Kidney tubule cell (primary cell): Measurements from ENCODE around the gene LEFTY2.
A peak's percentile ranks its signal among the peaks of the same experiment; 100 is the strongest.
"Not testable (repeated sequence)": the region's sequence is repeated elsewhere in the genome, so short reads cannot be mapped to it uniquely, and the experiment has no call there.

Experiments used
- DNase-seq: peaks from one replicate; pipeline ENCODE4 v3.0.0-alpha.2; 2018; ENCODE audit warnings: low spot score

The LEFTY2 gene

DNA sequence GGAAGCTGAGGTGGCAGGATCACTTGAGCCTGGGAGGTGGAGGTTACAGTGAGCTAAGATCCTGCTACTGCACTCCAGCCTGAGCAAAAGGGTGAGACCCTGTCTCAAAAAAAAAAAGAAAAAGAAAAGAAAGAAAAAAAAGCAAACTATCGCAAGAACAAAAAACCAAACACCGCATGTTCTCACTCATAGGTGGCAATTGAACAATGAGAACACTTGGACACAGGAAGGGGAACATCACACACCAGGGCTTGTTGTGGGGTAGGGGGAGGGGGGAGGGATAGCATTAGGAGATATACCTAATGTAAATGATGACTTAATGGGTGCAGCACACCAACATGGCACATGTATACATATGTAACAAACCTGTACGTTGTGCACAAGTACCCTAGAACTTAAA, 11.6 kb downstream of the LEFTY2 start:
- not testable (repeated sequence) for DNase-seq

DNA sequence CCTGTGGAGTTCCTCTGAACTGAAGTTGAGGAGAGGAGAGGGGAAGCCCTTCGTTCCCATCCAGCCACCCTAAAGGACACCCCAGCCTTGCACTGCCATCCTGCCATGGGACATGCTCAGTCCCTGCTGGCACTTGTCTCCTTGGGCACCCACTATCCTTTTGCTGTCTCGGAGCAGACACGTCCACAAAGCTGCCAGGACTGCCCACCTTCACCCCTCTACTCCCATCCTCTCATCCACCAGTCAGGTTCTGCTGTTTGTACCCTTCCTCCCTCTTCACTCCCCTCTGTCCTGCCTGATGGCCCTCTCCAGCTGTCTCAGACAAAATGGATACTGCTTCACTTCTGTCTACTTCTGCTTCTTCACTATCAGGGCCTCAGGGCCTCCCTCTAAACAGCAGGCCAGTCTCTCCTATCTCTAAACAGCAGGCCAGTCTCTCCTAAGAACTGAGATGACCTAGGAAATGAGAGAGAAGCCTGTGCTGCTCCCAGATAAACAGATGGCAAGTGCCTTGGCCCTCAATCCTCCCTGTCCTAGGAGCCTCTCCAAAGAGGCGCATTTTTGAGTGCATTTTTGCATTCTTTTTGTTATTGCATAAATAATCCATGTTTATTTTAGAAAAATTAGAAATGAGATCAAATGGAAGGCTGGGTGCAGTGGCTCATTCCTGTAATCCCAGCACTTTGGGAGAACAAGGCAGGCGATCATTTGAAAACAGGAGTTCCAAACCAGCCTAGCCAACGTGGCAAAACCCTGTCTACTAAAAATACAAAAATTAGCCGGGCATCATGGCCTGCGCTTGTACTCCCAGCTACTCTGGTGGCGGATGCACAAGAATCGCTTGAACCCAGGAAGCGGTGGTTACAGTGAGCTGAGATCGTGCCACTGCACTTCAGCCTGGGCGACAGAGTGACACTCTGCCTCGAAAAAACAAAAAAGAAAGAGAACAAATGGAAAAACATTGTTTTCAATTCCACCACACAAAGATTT, 12.5 kb downstream of the LEFTY2 start:
- DNase-seq: no peak

DNA sequence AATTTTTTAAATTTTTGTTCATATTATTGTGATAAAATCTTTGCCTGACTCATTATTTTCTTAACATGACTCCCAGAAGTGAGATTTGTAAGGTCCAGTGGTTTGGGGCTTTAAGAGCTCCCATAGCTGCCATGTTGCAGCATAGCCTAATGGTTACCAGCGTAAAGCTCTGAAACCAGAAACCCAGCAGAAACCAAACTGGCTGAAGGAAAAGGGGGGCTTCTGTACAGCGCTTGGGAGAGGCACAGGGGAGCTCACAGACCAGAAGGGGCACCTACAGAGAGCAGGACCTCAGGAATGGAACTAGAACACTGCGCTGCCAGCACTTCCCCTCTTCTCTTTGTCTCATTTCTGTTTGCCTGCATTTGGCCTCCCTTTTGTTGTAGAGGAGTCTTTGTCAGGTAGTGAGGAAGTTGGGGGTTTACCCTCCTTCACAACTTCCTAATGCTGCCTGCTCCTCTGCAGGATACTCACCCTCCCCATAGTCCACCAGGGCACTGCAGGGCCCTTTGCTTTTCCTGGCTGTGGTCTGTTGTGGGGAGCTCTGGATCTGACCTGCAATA, 14.4 kb downstream of the LEFTY2 start:
- peak; percentile 7 for DNase-seq

DNA sequence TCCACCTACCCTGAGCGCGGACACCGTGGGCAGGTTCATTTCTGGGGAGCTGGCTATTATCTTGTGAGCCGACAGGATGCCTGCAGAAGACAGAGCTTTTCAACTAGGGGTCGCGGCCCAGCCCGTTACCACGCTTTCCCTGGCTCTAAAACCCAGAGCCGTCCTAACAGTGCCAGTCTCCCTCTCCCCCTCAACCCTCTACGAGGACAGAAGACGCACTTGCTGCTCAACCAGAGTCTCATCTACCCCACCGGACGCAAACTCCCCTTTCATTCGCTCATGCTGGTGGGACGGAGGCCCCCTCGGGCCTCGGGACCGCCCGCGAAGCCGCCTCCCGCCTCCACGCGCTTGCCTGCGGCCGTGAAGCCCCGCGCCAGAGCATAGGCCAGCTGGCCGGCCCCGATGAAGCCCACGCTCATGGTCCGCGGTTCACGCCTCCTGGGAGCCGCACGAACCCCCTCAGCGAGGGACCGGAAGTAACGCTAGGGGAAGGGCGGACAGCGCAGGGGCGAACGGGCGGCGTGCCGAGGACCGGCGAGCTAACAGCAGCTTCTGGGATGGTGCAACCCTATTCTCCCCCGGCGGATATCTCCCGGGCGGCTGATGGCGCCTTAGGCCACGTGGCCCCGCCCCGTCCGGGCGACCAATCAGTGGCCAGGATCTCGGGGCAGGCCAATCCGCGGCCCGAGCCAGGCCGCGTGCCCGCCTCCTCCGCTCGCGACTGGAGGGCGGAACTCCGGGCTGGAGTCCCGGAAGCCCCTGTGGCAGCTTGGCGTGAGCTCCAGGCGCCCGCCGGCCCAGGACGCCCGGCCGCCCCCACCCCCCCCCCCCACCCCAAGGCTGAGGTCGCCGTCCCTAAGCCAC, 17.1 kb downstream of the LEFTY2 start, which contains the start of gene PYCR2:
PYCR2 (minus strand) TSS at position 559 of the 864 bp plus-strand sequence; CDS start at position 419, 140 bp downstream.
- DNase-seq: peak; percentile 97

DNA sequence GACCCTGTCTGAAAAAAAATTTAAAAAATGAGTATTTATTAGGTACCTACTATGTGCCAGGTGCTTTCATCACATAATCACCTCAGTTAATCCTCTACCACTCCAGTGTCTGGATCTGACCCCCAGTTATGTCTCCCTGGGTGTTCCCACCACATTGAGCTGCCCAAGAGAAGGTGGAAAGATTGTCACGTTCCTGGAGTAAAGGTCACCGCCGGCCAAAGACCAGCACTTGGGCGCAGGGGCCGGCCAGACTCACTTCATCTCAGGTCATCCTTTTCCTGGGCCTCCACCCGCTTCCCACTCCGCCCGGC, 17.7 kb downstream of the LEFTY2 start:
- DNase-seq: no peak

DNA sequence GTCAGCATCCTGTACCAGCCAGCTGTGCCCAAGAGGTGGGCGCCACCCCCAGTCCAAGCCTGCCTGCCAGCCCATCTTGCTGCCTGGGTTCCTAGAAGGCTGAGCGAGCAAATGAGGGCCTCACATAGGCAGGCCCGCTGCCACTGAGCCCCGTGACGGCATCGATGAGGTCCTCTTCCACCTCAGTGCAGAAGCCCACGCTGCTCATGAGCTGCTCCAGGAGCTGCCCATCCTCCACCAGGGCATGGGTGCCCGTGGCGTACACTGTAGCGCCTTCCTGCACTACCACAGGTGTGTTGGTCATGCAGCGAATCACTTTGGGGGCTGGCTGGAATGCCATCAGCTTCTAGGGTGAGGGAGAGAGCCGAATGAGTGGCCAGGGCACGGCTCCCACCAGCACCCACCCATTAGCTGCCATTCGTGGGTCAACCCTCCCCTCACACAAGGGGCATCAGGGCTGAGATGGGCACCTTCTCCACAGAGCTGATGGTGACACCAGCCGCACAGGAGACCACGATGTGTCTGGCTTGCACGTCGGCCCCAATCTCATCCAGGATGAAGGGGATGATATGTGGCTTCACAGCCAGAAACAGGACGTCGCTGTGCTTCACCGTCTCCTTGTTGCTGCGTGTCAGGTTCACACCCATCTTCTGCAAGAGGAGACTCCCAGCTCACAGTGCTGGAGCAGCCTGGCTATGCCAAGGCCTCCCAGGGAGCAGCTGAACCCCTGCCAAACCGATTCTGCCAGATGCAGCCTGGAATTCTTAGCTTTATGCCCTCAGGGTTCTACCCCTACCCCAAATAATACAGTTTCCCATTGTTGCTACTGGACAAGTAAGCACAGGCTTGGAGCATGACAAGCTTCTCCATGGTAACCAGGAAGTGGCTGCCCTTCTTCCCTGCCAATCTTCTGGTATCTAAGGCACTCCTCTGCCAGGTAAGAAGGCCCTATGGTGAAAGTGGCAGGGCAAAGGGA, 19.0 kb downstream of the LEFTY2 start:
- peak; percentile 65 for DNase-seq

DNA sequence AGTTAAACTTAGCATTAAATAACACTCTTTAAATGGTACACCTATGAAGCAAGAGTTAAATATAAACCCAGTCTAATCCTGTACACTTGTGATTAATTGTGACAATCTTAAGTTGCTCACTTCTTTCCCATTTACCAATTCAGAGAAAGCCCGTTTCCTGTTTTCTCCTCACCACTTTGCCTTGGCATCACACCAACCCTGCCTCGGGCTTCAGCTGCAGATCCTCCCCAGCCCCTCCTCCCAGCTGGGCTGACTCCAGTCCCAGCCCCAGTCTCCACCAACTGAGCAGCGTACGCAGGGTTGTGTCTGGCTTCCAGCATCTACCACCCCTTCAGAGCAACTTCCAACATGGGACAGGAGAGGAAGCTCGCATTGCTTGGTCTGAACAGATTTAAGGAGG, 21.1 kb downstream of the LEFTY2 start:
- peak; percentile 85 for DNase-seq

DNA sequence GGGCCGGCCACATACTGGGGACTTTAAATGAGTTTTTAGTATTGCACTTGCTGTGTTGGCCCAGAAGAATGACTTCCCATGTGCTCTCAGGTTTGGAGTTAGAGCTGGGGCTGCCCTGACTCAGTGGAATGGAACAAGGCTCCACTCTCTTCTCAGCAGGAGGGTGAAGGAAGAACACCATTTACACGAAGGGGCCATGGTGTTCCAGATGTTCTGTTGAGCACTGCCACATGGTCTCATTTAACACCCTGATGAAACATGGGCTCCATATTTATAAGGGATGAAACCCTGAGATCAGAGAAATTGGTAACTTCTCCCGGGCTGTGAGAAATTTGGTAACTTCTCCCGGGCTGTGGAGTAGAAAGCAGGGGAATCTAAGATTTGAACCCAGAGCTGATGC, 22.7 kb downstream of the LEFTY2 start:
- no peak for DNase-seq

DNA sequence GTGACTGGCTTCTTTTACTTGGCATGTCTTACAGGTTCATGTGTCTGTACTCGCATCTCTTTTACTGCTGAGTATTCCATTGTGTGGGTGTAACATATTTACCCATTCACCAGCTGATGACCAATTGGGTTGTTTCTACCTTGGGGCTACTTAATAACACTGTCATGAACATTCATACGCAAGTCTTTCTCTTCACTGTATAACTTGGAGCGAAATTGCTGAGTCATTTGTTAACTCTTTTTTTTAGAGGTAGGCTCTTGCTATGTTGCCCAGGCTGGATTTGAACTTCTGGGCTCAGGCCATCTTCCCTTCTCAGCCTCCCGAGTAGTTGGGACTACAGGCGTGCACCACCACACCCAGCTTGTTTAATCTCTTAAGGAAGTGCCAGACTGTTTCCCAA, 23.5 kb downstream of the LEFTY2 start:
- no peak for DNase-seq

DNA sequence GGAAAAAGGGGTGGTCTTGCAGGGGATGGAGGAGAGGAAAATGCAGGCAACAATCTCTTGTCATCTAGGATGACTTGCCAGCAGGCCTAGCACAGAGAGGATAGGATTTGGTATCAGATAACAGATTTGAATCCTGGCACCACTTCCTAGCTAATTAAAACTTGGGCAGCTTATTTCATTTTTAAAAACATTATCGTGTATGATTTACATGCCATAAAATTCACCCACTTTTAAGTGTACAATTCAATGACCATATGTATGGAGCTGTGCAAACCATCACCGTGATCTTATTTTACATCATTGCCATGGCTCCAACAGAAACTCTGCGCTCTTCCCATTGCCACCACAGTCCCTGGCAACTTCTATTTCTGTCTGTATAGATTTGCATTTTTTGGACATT, 23.9 kb downstream of the LEFTY2 start:
- no peak for DNase-seq

DNA sequence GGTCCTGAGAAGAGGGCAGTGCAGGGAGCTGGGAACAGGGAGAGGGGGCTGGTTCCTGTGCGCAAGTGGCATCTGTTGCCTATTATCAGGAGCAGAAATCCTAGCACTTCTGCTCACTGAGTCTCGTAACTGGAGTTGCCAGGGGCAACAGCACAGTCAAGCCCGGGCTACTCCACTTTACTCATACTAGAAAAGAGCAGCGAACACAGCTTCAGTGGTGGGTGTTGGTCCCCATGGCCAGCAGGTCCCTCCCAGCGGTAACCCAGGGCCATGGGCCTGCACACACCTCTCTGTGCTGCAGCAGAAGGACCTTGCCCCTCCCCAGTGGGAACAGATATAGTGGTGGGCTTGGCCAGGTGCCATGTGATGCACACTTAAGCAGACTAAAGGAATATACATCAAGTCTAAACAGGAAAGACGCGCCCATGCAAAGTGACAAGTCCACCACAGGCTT, 25.5 kb downstream of the LEFTY2 start:
- DNase-seq: no peak

DNA sequence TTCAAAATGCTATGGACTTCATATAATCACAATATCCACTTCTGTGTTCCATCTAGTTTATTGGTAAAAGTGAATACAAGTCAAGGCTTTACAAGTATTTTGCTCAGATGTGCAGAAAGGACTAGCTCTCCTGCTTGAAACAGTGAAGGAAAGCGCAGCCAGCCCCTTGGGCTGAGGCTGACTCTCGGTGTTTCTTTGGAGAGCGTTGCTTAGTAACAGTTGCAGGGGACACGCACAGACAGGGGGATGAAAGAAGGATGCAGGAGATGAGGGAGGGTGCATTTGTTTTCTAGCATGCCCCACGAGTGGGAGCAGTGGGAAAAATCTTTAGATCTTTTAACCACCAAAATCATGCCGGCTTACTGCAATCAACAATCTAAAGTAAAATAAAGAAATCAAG, 26.1 kb downstream of the LEFTY2 start:
- no peak for DNase-seq

DNA sequence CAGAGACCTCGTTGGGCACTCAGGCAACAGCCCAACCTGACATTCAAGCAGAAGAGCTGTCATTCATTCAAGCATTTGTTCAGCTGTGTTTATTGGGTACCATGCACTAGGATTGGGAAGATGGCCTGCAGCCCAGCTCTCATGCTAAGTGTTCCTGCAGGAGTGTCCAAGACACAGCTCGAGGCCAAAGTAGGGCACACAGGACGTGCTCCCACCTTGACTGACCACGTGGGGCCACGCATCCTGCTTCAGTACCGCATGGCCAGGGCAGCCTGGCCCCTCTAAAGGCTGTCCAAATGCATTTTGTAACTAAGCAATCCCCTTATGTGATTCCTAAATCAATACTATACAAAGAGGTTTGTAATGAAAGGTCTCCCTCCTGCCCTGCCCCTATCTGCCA, 26.6 kb downstream of the LEFTY2 start:
- DNase-seq: no peak

DNA sequence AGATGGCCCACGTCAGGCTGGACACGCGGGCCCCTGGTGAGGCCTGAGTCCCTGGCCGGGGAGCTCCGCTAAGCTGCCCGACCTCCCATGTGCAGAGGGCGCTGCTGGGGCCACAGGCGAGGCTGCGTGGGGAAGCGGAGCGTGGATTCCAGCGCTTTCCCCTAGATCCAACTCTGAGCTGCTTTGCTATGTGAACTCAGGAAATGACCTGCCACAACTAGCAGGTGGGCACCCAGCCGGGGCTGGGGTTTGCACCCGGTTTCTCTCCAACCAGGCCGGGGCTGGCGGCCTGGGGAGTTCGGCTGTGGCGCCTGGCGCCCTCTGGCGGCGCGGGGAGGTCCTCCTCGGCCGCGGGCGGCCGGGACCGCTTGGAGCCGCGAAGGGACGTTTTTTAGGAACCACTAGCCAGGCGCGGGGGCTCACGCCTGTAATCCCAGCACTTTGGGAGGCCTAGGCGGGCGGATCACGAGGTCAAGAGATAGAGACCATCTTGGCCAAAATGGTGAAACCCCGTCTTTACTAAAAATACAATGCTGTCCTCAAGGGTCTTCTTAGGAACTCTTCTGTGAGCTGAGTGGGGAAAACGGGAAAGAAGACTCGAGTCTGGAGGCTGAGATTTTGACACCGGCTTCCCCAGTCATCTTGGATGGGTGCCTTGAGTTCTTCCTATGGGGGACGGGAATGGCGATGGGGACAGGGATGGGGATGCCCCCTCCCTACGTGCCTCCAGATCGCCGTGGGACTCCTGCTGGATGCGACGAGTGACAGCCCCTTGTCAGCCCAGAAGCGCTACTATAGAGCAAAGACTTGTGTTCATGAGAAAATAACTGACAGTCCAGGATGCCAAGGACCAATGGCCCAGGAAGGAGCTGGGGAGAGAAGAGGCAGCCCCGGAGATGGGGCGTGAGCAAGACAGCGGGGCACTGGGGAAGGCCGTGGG, 29.6 kb downstream of the LEFTY2 start:
- peak; percentile 62 for DNase-seq

DNA sequence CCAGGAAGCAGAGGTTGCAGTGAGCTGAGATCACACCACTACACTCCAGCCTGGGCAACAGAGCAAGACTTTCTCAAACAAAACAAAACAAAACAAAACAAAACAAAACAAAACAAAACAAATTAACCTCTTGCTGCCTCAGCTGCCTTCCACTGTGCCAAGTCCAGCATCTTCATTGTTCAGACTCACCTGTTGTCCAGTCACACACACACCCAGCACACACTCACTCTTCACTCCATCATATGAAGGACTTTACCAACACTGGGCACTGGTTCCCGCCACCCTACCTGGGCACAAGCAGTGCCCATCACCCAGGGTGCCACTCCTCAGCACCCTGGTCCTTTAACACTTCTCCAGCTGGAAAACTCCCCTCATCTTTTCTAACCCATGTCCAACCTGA, 31.5 kb downstream of the LEFTY2 start:
- no peak for DNase-seq

DNA sequence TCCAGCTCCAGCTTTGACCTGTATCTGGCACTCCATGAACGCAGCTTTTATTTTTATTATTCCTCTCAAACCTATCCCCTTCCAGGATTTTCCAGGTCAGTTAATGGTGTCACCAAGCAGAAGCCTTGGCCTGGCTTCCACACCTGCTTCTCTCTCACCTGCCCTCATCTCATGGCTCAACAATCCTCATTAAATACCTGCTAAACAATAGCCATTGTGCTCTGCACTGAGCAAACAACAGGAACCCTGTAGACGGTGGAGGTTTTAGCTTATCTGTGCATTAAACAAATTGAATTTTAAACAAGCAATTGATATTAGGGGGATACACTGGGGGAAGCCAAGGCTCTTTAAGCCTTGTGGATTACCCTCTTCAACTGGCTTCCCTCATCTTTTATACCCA, 32.2 kb downstream of the LEFTY2 start:
- DNase-seq: no peak

DNA sequence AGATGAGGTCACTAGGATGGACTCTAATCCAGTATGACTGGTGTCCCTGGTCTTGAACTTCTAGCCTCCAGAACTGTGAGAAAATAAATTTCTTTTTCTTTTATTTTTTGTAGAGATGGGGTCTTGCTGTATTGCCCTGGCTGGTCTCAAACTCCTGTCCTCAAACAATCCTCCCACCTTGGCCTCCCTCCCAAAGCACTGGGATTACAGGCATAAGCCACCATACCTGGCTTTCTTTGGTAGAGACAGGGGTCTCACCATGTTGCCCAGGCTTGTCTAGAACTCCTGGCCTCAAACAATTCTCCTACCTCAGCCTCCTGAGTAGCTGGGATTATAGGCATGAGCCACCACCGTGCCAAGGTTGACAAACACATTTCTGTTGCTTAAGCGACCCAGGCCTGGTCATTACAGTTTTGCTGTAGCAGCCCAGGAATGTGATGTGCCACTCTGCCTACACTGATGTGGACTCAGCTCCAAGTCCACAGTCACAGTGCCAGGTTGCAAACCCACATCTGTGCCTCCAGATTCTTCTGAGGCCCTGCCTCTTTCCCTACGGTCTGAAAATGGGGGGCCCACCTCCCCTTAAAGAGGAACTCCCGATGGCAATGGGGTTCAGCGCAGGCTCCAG, 32.9 kb downstream of the LEFTY2 start:
- DNase-seq: no peak

DNA sequence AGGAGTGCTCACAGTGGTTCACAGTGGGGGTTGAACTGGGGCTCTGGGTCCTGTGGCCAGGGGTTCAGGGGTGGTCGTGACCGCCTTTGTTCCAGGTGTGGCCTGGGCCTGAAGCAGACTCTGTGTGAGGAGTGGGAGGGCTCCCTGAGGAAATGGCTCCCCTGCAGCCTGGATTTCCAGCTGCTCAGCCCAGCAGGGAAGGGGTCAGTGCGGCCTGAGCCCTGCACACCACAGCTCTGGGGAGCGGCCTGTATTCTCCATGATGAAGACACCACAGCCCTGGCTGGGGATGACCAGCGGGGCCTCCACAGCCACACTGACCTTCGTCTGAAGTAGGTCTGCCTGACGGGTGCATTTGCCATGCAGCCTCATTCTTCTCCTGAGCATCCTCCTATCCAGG, 33.7 kb downstream of the LEFTY2 start:
- DNase-seq: no peak

DNA sequence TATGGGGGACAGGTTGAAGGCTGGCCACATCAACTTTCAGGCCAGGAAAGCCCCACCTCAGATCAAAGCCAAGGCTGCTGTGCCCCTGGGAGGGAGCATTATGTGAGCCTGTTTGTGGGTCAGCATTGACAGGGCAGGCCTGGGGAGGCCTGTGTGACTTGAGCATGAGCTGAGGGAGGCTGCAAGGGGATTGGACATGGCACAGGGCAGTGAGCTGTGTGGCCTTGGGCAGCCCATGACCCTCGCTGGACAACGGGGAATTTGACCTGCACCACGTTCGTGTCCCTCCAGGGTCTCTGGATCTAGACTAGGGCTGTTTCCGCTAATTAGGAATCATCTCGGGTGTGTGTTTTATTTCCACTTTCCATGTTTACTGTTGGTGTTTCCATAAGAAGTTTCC, 34.6 kb downstream of the LEFTY2 start:
- no peak for DNase-seq

DNA sequence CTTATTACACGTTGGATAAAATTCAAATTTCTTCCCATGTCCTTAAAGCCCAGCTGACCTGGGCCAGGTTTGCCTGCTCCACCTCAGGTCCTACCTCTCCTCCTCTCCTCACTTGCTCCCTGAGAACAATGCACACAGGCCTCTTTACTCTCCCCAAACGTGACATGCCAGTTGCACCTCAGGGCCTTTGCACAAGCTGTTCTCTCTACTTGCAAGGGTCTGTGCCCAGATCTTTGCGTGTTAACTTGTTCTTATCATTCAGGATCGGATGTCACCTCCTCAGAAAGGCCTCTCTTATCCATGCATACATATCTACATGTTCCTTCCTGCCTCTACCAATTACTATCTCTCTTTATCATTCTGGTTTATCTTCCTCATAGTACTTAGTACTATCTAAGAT, 37.4 kb downstream of the LEFTY2 start:
- no peak for DNase-seq
